HAP-1 (cell line): ENCODE measurements around the gene SMARCC2.

Source experiments
- DNase-seq, 2 experiments: peaks; one replicate each; pipeline ENCODE4 v3.0.0-alpha.2; 2016 to 2020; ENCODE audit warnings: low spot score in 2 of 2
- H3K27me3 ChIP-seq: fragments of 250-450 bp; sonication (Bioruptor Pico); 2 replicates; pipeline ENCODE4 v1.5.1; 2020; ENCODE audit warnings: low read depth, mild to moderate bottlenecking, moderate library complexity
- H3K36me3 ChIP-seq: fragments of 250-450 bp; sonication (Bioruptor Pico); replicated peaks from 2 replicates; pipeline ENCODE4 v1.5.1; 2020; ENCODE audit warnings: mild to moderate bottlenecking
- H3K4me1 ChIP-seq: fragments of 250-450 bp; sonication (Bioruptor Pico); 2 replicates; pipeline ENCODE4 v1.5.1; 2020; ENCODE audit warnings: mild to moderate bottlenecking
- H3K4me3 ChIP-seq: fragments of 250-450 bp; sonication (Bioruptor Pico); 2 replicates; pipeline ENCODE4 v1.5.1; 2020; ENCODE audit warnings: mild to moderate bottlenecking, moderate library complexity
- H3K9me3 ChIP-seq: fragments of 250-450 bp; sonication (Bioruptor Pico); 2 replicates; pipeline ENCODE4 v1.5.1; 2020; ENCODE audit warnings: mild to moderate bottlenecking, moderate library complexity
- in situ Hi-C: fragments of 300-500 bp; cut with MboI; formaldehyde crosslinking; loops from 3 replicates; pipeline ENCODE4 v1.14.3; 2020; ENCODE audit warnings: low sequenced_read_pairs, inconsistent platforms, mixed read lengths

Gene SMARCC2

GRCh38 chr12:56143217-56143616 is 46.1 kb downstream of the SMARCC2 start:
- in situ Hi-C loops = no loop called here
- H3K9me3 ChIP-seq = no peaks in the 10 kb centered on the region
- DNase-seq = no peak
- H3K36me3 ChIP-seq = peaks cover 61% of the 10 kb centered on the region
- H3K4me1 ChIP-seq = 0 out of 2 replicates have a peak, but pooled peaks cover 2% of the 10 kb centered on the region
- no peak overlapping the region for H3K4me3 ChIP-seq
- no peaks in the 10 kb centered on the region for H3K27me3 ChIP-seq

- in situ Hi-C loops = no loop called here
- H3K9me3 ChIP-seq = no peaks in the 10 kb centered on the region
- H3K36me3 ChIP-seq = peaks cover 71% of the 10 kb centered on the region
- DNase-seq = no peak
- H3K4me3 ChIP-seq = no peak overlapping the region
- H3K27me3 ChIP-seq = no peaks in the 10 kb centered on the region
- H3K4me1 ChIP-seq = 0 out of 2 replicates have a peak, but pooled peaks cover 2% of the 10 kb centered on the region
These were observed 47.1 kb downstream of the SMARCC2 start for GRCh38 chr12:56141946-56142784.

GRCh38 chr12:56137853-56138571 is 51.3 kb downstream of the SMARCC2 start:
- H3K9me3 ChIP-seq = no peaks in the 10 kb centered on the region
- DNase-seq = no peak
- no peaks in the 10 kb centered on the region for H3K4me1 ChIP-seq
- H3K4me3 ChIP-seq = no peak overlapping the region
- no peaks in the 10 kb centered on the region for H3K27me3 ChIP-seq
- H3K36me3 ChIP-seq = peaks cover 85% of the 10 kb centered on the region
- in situ Hi-C loops = no loop called here

DNA sequence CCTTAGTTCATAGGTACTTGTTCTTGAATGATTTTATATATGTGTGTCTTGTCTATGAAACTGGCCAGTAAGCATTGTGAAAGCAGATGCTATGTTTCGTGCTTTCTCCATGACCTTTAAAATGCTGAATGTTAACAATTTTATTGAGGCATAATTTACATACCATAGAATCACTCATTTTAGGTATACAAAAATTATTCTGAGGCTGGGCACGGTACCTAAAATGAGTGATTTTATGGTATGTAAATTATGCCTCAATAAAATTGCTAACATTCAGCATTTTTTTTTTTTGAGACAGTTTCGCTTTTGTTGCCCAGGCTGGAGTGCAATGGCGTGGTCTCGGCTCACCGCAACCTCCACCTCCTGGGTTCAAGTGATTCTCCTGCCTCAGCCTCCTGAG is 54.4 kb downstream of the SMARCC2 start:
- H3K4me3 ChIP-seq = no peak overlapping the region
- H3K27me3 ChIP-seq = no peaks in the 10 kb centered on the region
- in situ Hi-C loops = no loop called here
- H3K9me3 ChIP-seq = no peaks in the 10 kb centered on the region
- peaks cover 86% of the 10 kb centered on the region for H3K36me3 ChIP-seq
- H3K4me1 ChIP-seq = peaks cover 2% of the 10 kb centered on the region; the same call in 1 of the 2 replicates
- DNase-seq = no peak

- in situ Hi-C loops = no loop called here
- no peak for DNase-seq
- H3K4me3 ChIP-seq = no peak overlapping the region
- no peaks in the 10 kb centered on the region for H3K9me3 ChIP-seq
- no peaks in the 10 kb centered on the region for H3K27me3 ChIP-seq
- peaks cover 18% of the 10 kb centered on the region for H3K4me1 ChIP-seq
- H3K36me3 ChIP-seq = peaks cover 56% of the 10 kb centered on the region
These were observed 58.4 kb downstream of the SMARCC2 start for GRCh38 chr12:56130876-56131275.

GRCh38 chr12:56129942-56130495 is 59.3 kb downstream of the SMARCC2 start:
- in situ Hi-C loops = no loop called here
- H3K9me3 ChIP-seq = no peaks in the 10 kb centered on the region
- peaks cover 18% of the 10 kb centered on the region for H3K4me1 ChIP-seq
- DNase-seq = no peak
- H3K27me3 ChIP-seq = no peaks in the 10 kb centered on the region
- peaks cover 50% of the 10 kb centered on the region for H3K36me3 ChIP-seq
- no peak overlapping the region for H3K4me3 ChIP-seq

GRCh38 chr12:56129206-56129941 is 59.9 kb downstream of the SMARCC2 start:
- Histone ChIP-seq H3K4me3 (peak overlapping the region; percentile 62), H3K9me3 (no peaks in the 10 kb centered on the region), H3K36me3 (peaks cover 44% of the 10 kb centered on the region), H3K4me1 (peaks cover 18% of the 10 kb centered on the region), H3K27me3 (no peaks in the 10 kb centered on the region)
- peak; percentile 78 to 85 for DNase-seq
- in situ Hi-C loops = no loop called here

DNA sequence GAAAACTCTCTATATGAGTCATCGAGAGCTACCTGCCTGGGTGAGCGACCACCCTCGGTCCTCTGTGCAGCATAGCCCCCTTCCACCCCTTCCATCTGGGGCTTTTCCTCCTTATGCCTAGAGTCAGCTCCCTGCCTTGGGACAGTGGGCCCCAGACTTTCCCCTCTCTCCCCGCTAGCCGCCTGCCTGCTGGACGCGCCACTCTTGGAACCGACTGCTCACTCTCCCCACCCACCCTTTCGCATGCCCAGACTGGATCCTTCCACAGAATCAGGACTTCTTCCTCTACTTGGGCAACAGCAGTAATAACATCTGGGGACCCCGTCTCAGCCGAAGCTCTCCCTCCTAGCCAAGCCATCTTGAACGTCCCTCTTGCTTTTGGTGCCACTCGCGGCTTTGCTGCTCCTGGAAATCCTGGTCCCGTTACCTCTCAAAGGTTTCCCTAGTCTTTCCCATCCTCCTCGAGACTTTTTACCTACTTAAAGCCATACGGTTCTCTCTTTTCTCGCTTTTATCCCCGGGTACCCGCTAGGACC is 60.5 kb downstream of the SMARCC2 start:
- peak overlapping the region; percentile 62 for H3K4me3 ChIP-seq

GRCh38 chr12:56127888-56128669 is 61.2 kb downstream of the SMARCC2 start, which contains the start of gene ESYT1:
ESYT1 (plus strand) TSS chr12:56128267; CDS start chr12:56128320, 53 bp downstream.
- Histone ChIP-seq H3K4me3 (peak within 1 kb of the TSS; percentile 62), H3K9me3 (no peaks in the 10 kb centered on the region), H3K36me3 (peaks cover 31% of the 10 kb centered on the region), H3K27me3 (no peaks in the 10 kb centered on the region), H3K4me1 (peaks cover 18% of the 10 kb centered on the region)
- DNase-seq = peak; percentile 99 to 100
- in situ Hi-C loops = no loop called here

More for the DNA sequence above, 60.5 kb downstream of the SMARCC2 start:
- in situ Hi-C loops = no loop called here
- H3K36me3 ChIP-seq = peaks cover 37% of the 10 kb centered on the region
- H3K9me3 ChIP-seq = no peaks in the 10 kb centered on the region
- H3K4me1 ChIP-seq = peaks cover 18% of the 10 kb centered on the region
- H3K27me3 ChIP-seq = no peaks in the 10 kb centered on the region
- peak in 1 of 2 experiments; percentile 51 for DNase-seq

- in situ Hi-C loops = no loop called here
- no peaks in the 10 kb centered on the region for H3K27me3 ChIP-seq
- H3K4me1 ChIP-seq = peaks cover 18% of the 10 kb centered on the region
- no peaks in the 10 kb centered on the region for H3K9me3 ChIP-seq
- peaks cover 25% of the 10 kb centered on the region for H3K36me3 ChIP-seq
- peak in 1 of 2 experiments; percentile 49 for DNase-seq
- H3K4me3 ChIP-seq = peak overlapping the region; percentile 22
These were observed 61.8 kb downstream of the SMARCC2 start for GRCh38 chr12:56127485-56127887.

DNA sequence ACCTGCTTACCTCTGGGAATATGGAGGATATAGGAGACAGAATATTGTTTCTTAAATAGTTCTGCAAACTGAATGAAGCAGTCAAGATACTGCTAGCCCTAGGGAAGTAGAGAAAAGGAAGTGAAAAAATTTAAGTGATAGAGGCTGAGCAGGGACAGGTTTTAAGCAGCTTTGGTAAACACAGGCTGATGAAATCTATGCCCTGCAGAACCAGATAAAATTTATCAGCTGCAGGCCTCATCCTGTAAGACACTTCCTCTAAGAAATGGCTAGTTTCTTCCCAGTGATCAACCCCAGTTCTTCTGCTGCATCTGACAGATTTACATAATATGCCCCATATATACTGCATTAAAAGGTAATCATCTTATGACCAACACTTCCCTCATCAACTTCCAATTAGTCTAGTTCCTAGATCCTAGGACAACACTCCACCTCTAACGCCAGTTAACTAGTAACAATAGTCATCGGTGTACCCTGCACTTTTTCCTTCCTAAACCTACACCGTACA is 62.5 kb downstream of the SMARCC2 start:
- Histone ChIP-seq H3K4me3 (no peak overlapping the region), H3K36me3 (peaks cover 18% of the 10 kb centered on the region), H3K9me3 (no peaks in the 10 kb centered on the region), H3K4me1 (peaks cover 18% of the 10 kb centered on the region), H3K27me3 (no peaks in the 10 kb centered on the region)
- no peak for DNase-seq
- in situ Hi-C loops = no loop called here

DNA sequence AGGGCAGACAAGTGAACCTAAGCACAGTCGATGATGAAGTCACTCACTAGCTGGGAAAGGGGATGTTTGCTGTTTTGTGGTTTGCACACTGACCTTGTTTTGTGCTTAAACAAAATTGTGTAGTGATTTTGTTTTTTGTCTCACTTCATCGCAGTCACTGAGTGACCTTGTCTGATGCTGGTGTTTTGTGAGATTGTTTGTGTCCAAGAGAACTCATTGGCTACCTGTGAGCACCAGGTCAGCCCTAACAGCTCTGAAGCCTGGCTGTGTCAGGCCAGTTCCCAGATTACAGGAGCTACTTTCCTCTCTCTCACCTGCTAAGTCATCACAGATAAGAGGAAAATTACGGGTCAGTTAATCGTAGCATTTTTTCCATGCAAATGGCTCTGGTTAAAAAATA is 65.2 kb downstream of the SMARCC2 start:
- in situ Hi-C loops = loop anchor here (25.0 kb wide), 1 partner anchor 1837 kb away; the partner anchor contains the start of genes CBX5 and HNRNPA1
- Histone ChIP-seq H3K4me3 (no peak overlapping the region), H3K9me3 (no peaks in the 10 kb centered on the region), H3K27me3 (no peaks in the 10 kb centered on the region), H3K36me3 (peaks cover 12% of the 10 kb centered on the region), H3K4me1 (peaks cover 18% of the 10 kb centered on the region)
- no peak for DNase-seq
